Tibial artery (tissue), 4 donors: ENCODE results near the gene LRRC1.
A peak's percentile ranks its signal among the peaks of the same experiment; 100 is the strongest.

ENCODE experiments used
- DNase-seq, 2 donors: peaks; one replicate each; pipeline ENCODE4 v3.0.0-alpha.2; 2019
- H3K27ac ChIP-seq, 2 donors: fragments of 200-600 bp; sonication (generic) in 1 of 2; 1 replicate in 1 of 2; 2 replicates in 1 of 2; pipeline ENCODE4 v1.5.1; 2018 to 2019; ENCODE audit warnings: mild to moderate bottlenecking in 1 of 2
- H3K27me3 ChIP-seq, 2 donors: fragments of 200-600 bp; sonication (generic) in 1 of 2; one replicate each; pipeline versions ENCODE4 v1.5.1 to v1.6.0; 2016 to 2019
- H3K36me3 ChIP-seq, 3 donors: fragments of 200-600 bp; sonication (generic) in 2 of 3; one replicate each; pipeline ENCODE4 v1.5.1; 2016 to 2019; ENCODE audit warnings: mild to moderate bottlenecking in 2 of 3
- H3K4me1 ChIP-seq, 4 donors: fragments of 200-600 bp; sonication (generic) in 2 of 4; 1 replicate in 3 of 4; 2 replicates in 1 of 4; pipeline ENCODE4 v1.5.1; 2016 to 2019
- H3K4me3 ChIP-seq, 2 donors: fragments of 200-600 bp; sonication (generic) in 1 of 2; 1 replicate in 1 of 2; 2 replicates in 1 of 2; pipeline ENCODE4 v1.5.1; 2018 to 2019; ENCODE audit warnings: mild to moderate bottlenecking in 2 of 2
- H3K9me3 ChIP-seq, 3 donors: fragments of 200-600 bp; sonication (generic) in 1 of 3; one replicate each; pipeline ENCODE4 v1.5.1; 2016 to 2019
- CTCF ChIP-seq, 2 experiments: fragments of 200-600 bp in 1 of 2; fragments of 450-650 bp in 1 of 2; IDR thresholded peaks; one replicate each; pipeline ENCODE4 v1.5.1; 2017 to 2019; ENCODE audit warnings: antibody characterized with exemption in 2 of 2, mild to moderate bottlenecking in 1 of 2, moderate library complexity in 1 of 2
- intact Hi-C: fragments of 100-400 bp; cut with DNase I; formaldehyde crosslinking; loops from one replicate; pipeline ENCODE4 v1.15.0; 2023; ENCODE audit warnings: low total_unique reads

LRRC1 gene

DNA sequence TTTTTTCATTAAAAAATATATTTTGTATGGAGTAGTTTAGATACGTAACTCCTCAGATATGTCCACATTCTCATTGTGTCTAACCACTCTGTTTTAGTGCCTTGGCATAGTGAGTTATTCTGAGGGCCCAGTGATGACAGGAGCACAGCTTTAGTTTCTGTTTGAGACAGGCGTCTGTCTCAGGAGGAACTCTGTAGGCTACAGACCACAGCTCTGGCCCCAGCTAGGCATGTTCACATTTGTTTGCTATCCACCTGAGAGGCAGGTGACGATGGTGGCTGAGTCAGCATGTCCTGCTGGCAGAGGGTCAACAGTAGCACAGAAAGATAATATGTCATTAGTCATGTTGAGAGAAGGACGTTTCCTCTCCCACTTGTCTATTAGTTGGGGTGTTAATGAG is 16.3 kb downstream of the LRRC1 start:
- H3K4me3 ChIP-seq = no peak overlapping the region
- no peaks in the 10 kb centered on the region for H3K27me3 ChIP-seq
- no peaks in the 10 kb centered on the region for H3K36me3 ChIP-seq
- intact Hi-C loops = no loop called here
- DNase-seq = no peak
- peak overlapping the region; percentile 30 to 46 for H3K27ac ChIP-seq
- H3K9me3 ChIP-seq = no peaks in the 10 kb centered on the region
- H3K4me1 ChIP-seq = peaks cover 0 to 57% (median 29%) of the 10 kb centered on the region in 4 donors
- no peak for TF ChIP-seq CTCF (IDR thresholded peaks at IDR 0.05)

DNA sequence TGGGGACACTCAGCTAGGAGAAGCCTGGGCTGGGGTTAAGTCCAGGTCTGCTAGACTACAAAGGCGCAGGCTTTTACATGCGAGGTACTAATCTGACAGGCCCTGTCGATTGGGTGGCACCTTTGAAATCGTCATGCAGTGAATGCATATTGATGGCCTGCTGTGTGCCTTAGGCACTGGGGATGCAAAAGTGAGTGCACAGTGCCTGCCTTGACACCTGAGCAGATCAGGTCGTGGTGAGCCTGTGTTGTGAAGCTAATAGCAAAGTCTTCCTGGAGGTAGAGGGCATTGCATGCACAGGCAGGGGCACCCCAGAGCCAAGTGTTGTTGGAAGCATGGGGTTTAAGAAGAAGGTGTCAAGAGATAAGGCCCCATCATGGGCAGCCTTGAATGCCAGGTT is 16.9 kb downstream of the LRRC1 start:
- TF ChIP-seq CTCF (IDR thresholded peaks at IDR 0.05) = no peak
- Histone ChIP-seq H3K36me3 (no peaks in the 10 kb centered on the region), H3K4me1 (peaks cover 0 to 63% (median 29%) of the 10 kb centered on the region in 4 donors), H3K27ac (peak overlapping the region in 1 of 2 donors; percentile 30), H3K9me3 (no peaks in the 10 kb centered on the region), H3K4me3 (no peak overlapping the region), H3K27me3 (no peaks in the 10 kb centered on the region)
- DNase-seq = no peak
- intact Hi-C loops = no loop called here

DNA sequence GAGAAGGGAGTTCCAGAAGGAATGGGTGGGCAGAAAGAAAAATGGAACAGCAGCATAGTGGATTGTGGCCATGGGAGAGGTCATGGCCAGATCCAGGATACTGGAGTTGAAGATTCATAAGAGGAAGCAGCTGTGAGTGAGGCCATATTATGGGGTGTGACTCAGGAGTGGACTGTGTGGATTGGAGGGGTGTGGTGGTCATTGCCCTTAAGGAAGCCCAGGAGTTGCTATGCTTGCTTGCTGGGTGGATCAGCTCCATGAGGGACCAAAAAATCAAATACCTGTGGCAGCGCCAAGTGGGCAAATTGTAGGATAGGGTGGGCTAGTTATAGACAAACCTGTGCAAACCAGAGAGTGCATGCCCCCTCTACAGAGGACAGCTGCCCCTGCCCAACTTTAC is 18.3 kb downstream of the LRRC1 start:
- DNase-seq = no peak
- intact Hi-C loops = no loop called here
- Histone ChIP-seq H3K9me3 (no peaks in the 10 kb centered on the region), H3K27ac (no peak overlapping the region), H3K4me3 (no peak overlapping the region), H3K4me1 (peaks cover 0 to 75% (median 27%) of the 10 kb centered on the region in 4 donors), H3K36me3 (no peaks in the 10 kb centered on the region), H3K27me3 (no peaks in the 10 kb centered on the region)
- TF ChIP-seq CTCF (IDR thresholded peaks at IDR 0.05) = no peak

GRCh38 chr6:53813801-53814200 is 19.0 kb downstream of the LRRC1 start:
- H3K27ac ChIP-seq = peak overlapping the region in 1 of 2 donors; percentile 49
- no peaks in the 10 kb centered on the region for H3K36me3 ChIP-seq
- H3K4me3 ChIP-seq = no peak overlapping the region
- no peak for DNase-seq
- H3K27me3 ChIP-seq = no peaks in the 10 kb centered on the region
- peaks cover 0 to 82% (median 27%) of the 10 kb centered on the region in 4 donors for H3K4me1 ChIP-seq
- H3K9me3 ChIP-seq = no peaks in the 10 kb centered on the region
- intact Hi-C loops = no loop called here
- TF ChIP-seq CTCF (IDR thresholded peaks at IDR 0.05) = no peak

GRCh38 chr6:53814353-53814752 is 19.5 kb downstream of the LRRC1 start:
- no peak for DNase-seq
- H3K36me3 ChIP-seq = no peaks in the 10 kb centered on the region
- peaks cover 0 to 88% (median 30%) of the 10 kb centered on the region in 4 donors for H3K4me1 ChIP-seq
- TF ChIP-seq CTCF (IDR thresholded peaks at IDR 0.05) = no peak
- intact Hi-C loops = no loop called here
- no peaks in the 10 kb centered on the region for H3K9me3 ChIP-seq
- H3K27me3 ChIP-seq = no peaks in the 10 kb centered on the region
- no peak overlapping the region for H3K4me3 ChIP-seq
- H3K27ac ChIP-seq = peak overlapping the region; percentile 49 to 75
